WTC11 (cell line): ENCODE results near the gene OCA2. TPM values are rescaled to one million over a fixed set of nuclear protein-coding genes. Genes with fewer than 3 reads are reported as not detected.

Source experiments
- ATAC-seq: fragments of 200-7000 bp; cut with Tn5 transposase; 2 replicates; pipeline ENCODE4 v1.10.0; 2021; ENCODE audit warnings: mild to moderate bottlenecking, moderate library complexity
- CTCF ChIA-PET: fragments of 300-600 bp; sonication (Branson Sonifier 250); formaldehyde crosslinking; loops from one replicate; lab custom pipeline; 2021; ENCODE audit warnings: antibody characterized with exemption; lab: Charles Lee
- POLR2A ChIA-PET: fragments of 350-600 bp; sonication (Branson Sonifier 250); formaldehyde crosslinking; loops from one replicate; lab custom pipeline; 2021; ENCODE audit warnings: antibody characterized with exemption; lab: Charles Lee
- DNase-seq: peaks from one replicate; pipeline ENCODE4 v3.0.0; 2021; ENCODE audit warnings: low spot score
- H3K27ac Mint-ChIP-seq: 2 replicates; pipeline ENCODE4 v1.8.0; 2021; ENCODE audit warnings: mixed read lengths
- H3K27me3 Mint-ChIP-seq: 2 replicates; pipeline ENCODE4 v1.8.0; 2021; ENCODE audit warnings: low read depth, mild to moderate bottlenecking, moderate library complexity, mixed read lengths
- H3K36me3 Mint-ChIP-seq: 2 replicates; pipeline ENCODE4 v1.8.0; 2021; ENCODE audit warnings: mixed read lengths
- H3K4me1 Mint-ChIP-seq: 2 replicates; pipeline ENCODE4 v1.8.0; 2022; ENCODE audit warnings: mixed read lengths
- H3K4me3 Mint-ChIP-seq: 2 replicates; pipeline ENCODE4 v1.8.0; 2021; ENCODE audit warnings: mild to moderate bottlenecking, moderate library complexity, mixed read lengths
- H3K9me3 Mint-ChIP-seq: 2 replicates; pipeline ENCODE4 v1.8.0; 2021; ENCODE audit warnings: mixed read lengths
- AR ChIP-seq: fragments of 250-450 bp; sonication (Bioruptor Pico); IDR thresholded peaks from 2 replicates; pipeline ENCODE4 v1.9.0; 2021; ENCODE audit warnings: mild to moderate bottlenecking
- ATF1 ChIP-seq: sonication (generic); formaldehyde crosslinking; IDR thresholded peaks from 2 replicates; pipeline ENCODE4 v1.8.1; 2023; ENCODE audit warnings: mild to moderate bottlenecking, moderate library complexity, missing genetic modification reagents
- ATF3 ChIP-seq: sonication (generic); formaldehyde crosslinking; conservative IDR thresholded peaks from 2 replicates; pipeline ENCODE4 v1.8.1; 2022; ENCODE audit warnings: mild to moderate bottlenecking, missing genetic modification reagents
- CTCF ChIP-seq: fragments of 200-600 bp; IDR thresholded peaks from 2 replicates; pipeline ENCODE4 v1.8.0; 2022; ENCODE audit warnings: antibody characterized with exemption
- E2F4 ChIP-seq: sonication (generic); formaldehyde crosslinking; IDR thresholded peaks from 2 replicates; pipeline ENCODE4 v1.8.1; 2022; ENCODE audit warnings: low read depth, mild to moderate bottlenecking, moderate library complexity, missing genetic modification reagents, borderline replicate concordance
- ELF4 ChIP-seq: sonication (generic); formaldehyde crosslinking; IDR thresholded peaks from 2 replicates; pipeline ENCODE4 v1.8.1; 2022; ENCODE audit warnings: low read depth, mild to moderate bottlenecking, moderate library complexity, missing genetic modification reagents
- EMX1 ChIP-seq: fragments of 250-450 bp; sonication (Bioruptor Pico); IDR thresholded peaks from 2 replicates; pipeline ENCODE4 v1.8.0; 2021; ENCODE audit warnings: mild to moderate bottlenecking
- FOXP1 ChIP-seq: sonication (generic); formaldehyde crosslinking; IDR thresholded peaks from 2 replicates; pipeline ENCODE4 v1.8.0; 2022; ENCODE audit warnings: missing genetic modification reagents, mild to moderate bottlenecking, moderate library complexity, borderline replicate concordance
- GABPB1 ChIP-seq: sonication (generic); formaldehyde crosslinking; IDR thresholded peaks from 2 replicates; pipeline ENCODE4 v1.8.1; 2023; ENCODE audit warnings: mild to moderate bottlenecking, missing genetic modification reagents
- MYBL2 ChIP-seq: sonication (generic); formaldehyde crosslinking; IDR thresholded peaks from 2 replicates; pipeline ENCODE4 v1.8.1; 2023; ENCODE audit warnings: mild to moderate bottlenecking, moderate library complexity, missing genetic modification reagents
- NFATC4 ChIP-seq: fragments of 250-450 bp; sonication (Bioruptor Pico); IDR thresholded peaks from 2 replicates; pipeline ENCODE4 v1.9.0; 2021; ENCODE audit warnings: mild to moderate bottlenecking
- NFE2L1 ChIP-seq: sonication (generic); formaldehyde crosslinking; IDR thresholded peaks from 2 replicates; pipeline ENCODE4 v1.8.1; 2023; ENCODE audit warnings: missing genetic modification reagents
- NR1H2 ChIP-seq: sonication (generic); formaldehyde crosslinking; IDR thresholded peaks from 2 replicates; pipeline ENCODE4 v1.9.0; 2021; ENCODE audit warnings: mild to moderate bottlenecking, moderate library complexity, missing genetic modification reagents
- PRRX2 ChIP-seq: fragments of 250-450 bp; sonication (Bioruptor Pico); IDR thresholded peaks from 2 replicates; pipeline ENCODE4 v1.8.0; 2021; ENCODE audit warnings: mild to moderate bottlenecking
- STAT6 ChIP-seq: sonication (generic); formaldehyde crosslinking; conservative IDR thresholded peaks from 2 replicates; pipeline ENCODE4 v1.8.1; 2023; ENCODE audit warnings: mild to moderate bottlenecking, low read depth, missing genetic modification reagents, moderate library complexity
- TEAD4 ChIP-seq: sonication (generic); formaldehyde crosslinking; IDR thresholded peaks from 2 replicates; pipeline ENCODE4 v1.8.0; 2022; ENCODE audit warnings: mild to moderate bottlenecking, missing genetic modification reagents
- TP53 ChIP-seq: sonication (generic); formaldehyde crosslinking; IDR thresholded peaks from 2 replicates; pipeline ENCODE4 v1.8.1; 2023; ENCODE audit warnings: mild to moderate bottlenecking, missing genetic modification reagents
- ZNF263 ChIP-seq: sonication (generic); formaldehyde crosslinking; IDR thresholded peaks from 2 replicates; pipeline ENCODE4 v1.8.1; 2022; ENCODE audit warnings: low read depth, mild to moderate bottlenecking, moderate library complexity, missing genetic modification reagents
- ZNF423 ChIP-seq: fragments of 250-450 bp; sonication (Bioruptor Pico); IDR thresholded peaks from 2 replicates; pipeline ENCODE4 v2.1.2; 2022; ENCODE audit warnings: mild to moderate bottlenecking, moderate library complexity
- total RNA-seq: library from RNA; stranded (reverse); gene quantifications from 3 replicates; pipeline ENCODE4 v1.2.3, GENCODE V29; 2021

OCA2 gene
- total RNA-seq, 1 experiment from 2014 or later = 0.39 TPM

GRCh38 chr15:28112962-28113361 lies 13.8 kb upstream of the OCA2 start (continued):
- no peak for TF ChIP-seq E2F4 (CRISPR knock-in tag)
- no peak for TF ChIP-seq ZNF263 (CRISPR knock-in tag)
- no peak for TF ChIP-seq NFATC4 (CRISPR knock-in tag)
- TF ChIP-seq TEAD4 = no peak
- TF ChIP-seq TP53 (CRISPR knock-in tag) = no peak
- TF ChIP-seq GABPB1 (CRISPR knock-in tag) = no peak
- TF ChIP-seq ATF1 (CRISPR knock-in tag) = no peak
- TF ChIP-seq NR1H2 = no peak
- TF ChIP-seq ZNF423 (CRISPR knock-in tag) = no peak

- H3K27me3 Mint-ChIP-seq = peaks cover 20% of the 10 kb centered on the region
- DNase-seq = no peak
- TF ChIP-seq STAT6 (CRISPR knock-in tag) (no peak), ELF4 (CRISPR knock-in tag) (no peak), NFE2L1 (no peak), TP53 (CRISPR knock-in tag) (no peak), AR (CRISPR knock-in tag) (no peak), CTCF (no peak), ZNF423 (CRISPR knock-in tag) (no peak), EMX1 (CRISPR knock-in tag) (no peak), GABPB1 (CRISPR knock-in tag) (no peak), ATF3 (no peak), FOXP1 (CRISPR knock-in tag) (no peak), NR1H2 (no peak), MYBL2 (no peak), PRRX2 (CRISPR knock-in tag) (no peak)
- TF ChIP-seq, all 79 proteins: peak for 0
- POLR2A ChIA-PET = no interaction called here
- no peak overlapping the region for H3K27ac Mint-ChIP-seq
- no peak overlapping the region for H3K4me3 Mint-ChIP-seq
- H3K4me1 Mint-ChIP-seq = peaks cover 4% of the 10 kb centered on the region
- ATAC-seq = no peak
- H3K36me3 Mint-ChIP-seq = peaks cover 52% of the 10 kb centered on the region
- CTCF ChIA-PET = interaction anchor here (1.7 kb wide), 1 partner anchor 14 kb away, joined by 5 read pairs; no protein-coding TSS in a partner anchor
- H3K9me3 Mint-ChIP-seq = no peaks in the 10 kb centered on the region
Observed at GRCh38 chr15:28112101-28112760, 13.1 kb upstream of the OCA2 start.
